ENCODE results near the gene SEPTIN5.

Gene SEPTIN5

GRCh38 chr22:19748139-19748538 is 33.8 kb downstream of the SEPTIN5 start:
- Histone ChIP-seq H3F3A (ENCODE audit: insufficient read depth) (no peaks in the 10 kb centered on the region), H3K9me3 (ENCODE audit: insufficient read depth, low read length) (no peaks in the 10 kb centered on the region), H3K9me2 (replicated peaks; ENCODE audit: insufficient read depth, low read length) (no peaks in the 10 kb centered on the region), H3K79me2 (ENCODE audit: insufficient read depth, low read length) (no peaks in the 10 kb centered on the region), H4K20me1 (ENCODE audit: low read depth, low read length) (no peaks in the 10 kb centered on the region), H3K4me3 (ENCODE audit: insufficient read depth, low read length, poor library complexity, severe bottlenecking) (no peak overlapping the region), H3K4me2 (ENCODE audit: low read depth, low read length, poor library complexity, severe bottlenecking) (no peak overlapping the region), H3K27ac (ENCODE audit: low read depth, low read length) (no peak overlapping the region), H3K9ac (ENCODE audit: low read length) (no peak overlapping the region), H2AFZ (ENCODE audit: low read depth, low read length, severe bottlenecking) (no peak overlapping the region), H3K27me3 (ENCODE audit: low read length) (no peaks in the 10 kb centered on the region), H3K36me3 (ENCODE audit: low read length) (no peaks in the 10 kb centered on the region)
- TF ChIP-seq CTCF (IDR thresholded peaks at IDR 0.05; ENCODE audit: insufficient read depth, low read length, poor library complexity, severe bottlenecking) (no peak), EZH2phosphoT487 (conservative IDR thresholded peaks at IDR 0.05; ENCODE audit: low read length) (no peak)

- no peaks in the 10 kb centered on the region for H4K20me1 ChIP-seq (ENCODE audit: low read depth, low read length)
- H3K27me3 ChIP-seq (ENCODE audit: low read length), result no peaks in the 10 kb centered on the region
- no peak overlapping the region for H2AFZ ChIP-seq (ENCODE audit: low read depth, low read length, severe bottlenecking)
- H3K4me2 ChIP-seq (ENCODE audit: low read depth, low read length, poor library complexity, severe bottlenecking), result no peak overlapping the region
- H3K9ac ChIP-seq (ENCODE audit: low read length), result no peak overlapping the region
- no peaks in the 10 kb centered on the region for H3F3A ChIP-seq (ENCODE audit: insufficient read depth)
- H3K9me2 ChIP-seq (replicated peaks; ENCODE audit: insufficient read depth, low read length), result no peaks in the 10 kb centered on the region
- TF ChIP-seq CTCF (IDR thresholded peaks at IDR 0.05; ENCODE audit: insufficient read depth, low read length, poor library complexity, severe bottlenecking) (no peak), EZH2phosphoT487 (conservative IDR thresholded peaks at IDR 0.05; ENCODE audit: low read length) (no peak)
- no peaks in the 10 kb centered on the region for H3K36me3 ChIP-seq (ENCODE audit: low read length)
- H3K79me2 ChIP-seq (ENCODE audit: insufficient read depth, low read length), result no peaks in the 10 kb centered on the region
- H3K4me3 ChIP-seq (ENCODE audit: insufficient read depth, low read length, poor library complexity, severe bottlenecking), result no peak overlapping the region
- no peaks in the 10 kb centered on the region for H3K9me3 ChIP-seq (ENCODE audit: insufficient read depth, low read length)
- H3K27ac ChIP-seq (ENCODE audit: low read depth, low read length), result no peak overlapping the region
Observed at GRCh38 chr22:19748991-19749664, 34.8 kb downstream of the SEPTIN5 start.

GRCh38 chr22:19749876-19750275 is 35.6 kb downstream of the SEPTIN5 start:
- H3K27me3 ChIP-seq (ENCODE audit: low read length), result no peaks in the 10 kb centered on the region
- H4K20me1 ChIP-seq (ENCODE audit: low read depth, low read length), result no peaks in the 10 kb centered on the region
- no peaks in the 10 kb centered on the region for H3K79me2 ChIP-seq (ENCODE audit: insufficient read depth, low read length)
- H3K4me3 ChIP-seq (ENCODE audit: insufficient read depth, low read length, poor library complexity, severe bottlenecking), result no peak overlapping the region
- H3F3A ChIP-seq (ENCODE audit: insufficient read depth), result no peaks in the 10 kb centered on the region
- no peak overlapping the region for H3K4me2 ChIP-seq (ENCODE audit: low read depth, low read length, poor library complexity, severe bottlenecking)
- TF ChIP-seq CTCF (IDR thresholded peaks at IDR 0.05; ENCODE audit: insufficient read depth, low read length, poor library complexity, severe bottlenecking), result no peak
- no peak for TF ChIP-seq EZH2phosphoT487 (conservative IDR thresholded peaks at IDR 0.05; ENCODE audit: low read length)
- H3K9ac ChIP-seq (ENCODE audit: low read length), result no peak overlapping the region
- H3K9me3 ChIP-seq (ENCODE audit: insufficient read depth, low read length), result no peaks in the 10 kb centered on the region
- no peak overlapping the region for H2AFZ ChIP-seq (ENCODE audit: low read depth, low read length, severe bottlenecking)
- H3K27ac ChIP-seq (ENCODE audit: low read depth, low read length), result no peak overlapping the region
- H3K36me3 ChIP-seq (ENCODE audit: low read length), result no peaks in the 10 kb centered on the region
- H3K9me2 ChIP-seq (replicated peaks; ENCODE audit: insufficient read depth, low read length), result no peaks in the 10 kb centered on the region

Measured in SU-DHL-6 (cell line).